HCT116 (cell line): Measurements from ENCODE around the gene BBX. TPM values are rescaled to one million over a fixed set of nuclear protein-coding genes. Genes with fewer than 3 reads are reported as not detected.

Experiments used
- CEBPB ChIP-seq: IDR thresholded peaks from 2 replicates; pipeline ENCODE4 v1.6.1; 2012; ENCODE audit warnings: low read depth
- CTCF ChIP-seq, 3 experiments: fragments of 200-600 bp in 1 of 3; sonication (generic) in 1 of 3; IDR thresholded peaks in 2 of 3; conservative IDR thresholded peaks in 1 of 3; 2 replicates each; pipeline ENCODE4 v1.5.1; 2012 to 2017; ENCODE audit warnings: low read depth in 2 of 3, low read length in 2 of 3, antibody characterized with exemption in 1 of 3, borderline replicate concordance in 1 of 3, control low read depth in 1 of 3, mild to moderate bottlenecking in 1 of 3, mixed read lengths in 1 of 3, mixed run types in 1 of 3, moderate library complexity in 1 of 3; ENCODE audit not compliant: insufficient read depth in 1 of 3
- EGR1 ChIP-seq: IDR thresholded peaks from 2 replicates; pipeline ENCODE4 v1.6.1; 2012; ENCODE audit warnings: low read depth
- ELF1 ChIP-seq: IDR thresholded peaks from 2 replicates; pipeline ENCODE4 v1.6.1; 2012; ENCODE audit warnings: low read depth, borderline replicate concordance
- EZH2 ChIP-seq: fragments of 200-600 bp; sonication (generic); IDR thresholded peaks from 2 replicates; pipeline ENCODE4 v1.6.1; 2017; ENCODE audit warnings: antibody characterized with exemption, mixed run types
- FOSL1 ChIP-seq: IDR thresholded peaks from 2 replicates; pipeline ENCODE4 v1.6.1; 2012; ENCODE audit warnings: low read depth
- JUND ChIP-seq: IDR thresholded peaks from 2 replicates; pipeline ENCODE4 v1.6.1; 2012
- MAX ChIP-seq: IDR thresholded peaks from 2 replicates; pipeline ENCODE4 v1.6.1; 2012
- POLR2A ChIP-seq: IDR thresholded peaks from 2 replicates; pipeline ENCODE4 v1.7.0; 2011; ENCODE audit warnings: borderline replicate concordance; ENCODE audit not compliant: insufficient read depth, insufficient read length; ENCODE audit errors: extremely low read depth
- POLR2AphosphoS5 ChIP-seq: IDR thresholded peaks from 2 replicates; pipeline ENCODE4 v1.6.1; 2011; ENCODE audit warnings: mild to moderate bottlenecking, low read depth, low read length, moderate library complexity
- RAD21 ChIP-seq: IDR thresholded peaks from 2 replicates; pipeline ENCODE4 v1.6.1; 2012; ENCODE audit warnings: low read depth, mild to moderate bottlenecking
- SIN3A ChIP-seq: IDR thresholded peaks from 2 replicates; pipeline ENCODE4 v1.6.1; 2012; ENCODE audit warnings: low read depth
- SP1 ChIP-seq: IDR thresholded peaks from 2 replicates; pipeline ENCODE4 v1.6.1; 2012; ENCODE audit warnings: low read depth
- ZFX ChIP-seq: fragments of 450-650 bp; IDR thresholded peaks from 2 replicates; pipeline ENCODE4 v1.6.1; 2017
- ZNF274 ChIP-seq: fragments of 200-500 bp; sonication (Bioruptor generic); IDR thresholded peaks from 2 replicates; pipeline ENCODE4 v1.6.1; 2014; ENCODE audit warnings: mild to moderate bottlenecking, low read depth, low read length, inconsistent platforms
- total RNA-seq: library from RNA; stranded (reverse); gene quantifications from one replicate; pipeline ENCODE4 v1.2.1, GENCODE V29; 2021; ENCODE audit not compliant: unreplicated experiment

BBX gene
- total RNA-seq, 1 experiment from 2014 or later = 55.6 TPM

- TF ChIP-seq JUND (no peak), SP1 (no peak), ZNF274 (no peak), POLR2AphosphoS5 (no peak), ZFX (no peak), ELF1 (no peak), EGR1 (no peak), FOSL1 (no peak), MAX (no peak), CEBPB (no peak), POLR2A (no peak), CTCF (IDR thresholded peaks at IDR 0.05 in 2 of 3, conservative IDR thresholded peaks at IDR 0.05 in 1 of 3; ENCODE audit: borderline replicate concordance in 1 of 3, insufficient read depth in 1 of 3, low read depth in 2 of 3, low read length in 2 of 3) (no peak), RAD21 (no peak), EZH2 (no peak), SIN3A (no peak)
These were observed 320.2 kb downstream of the BBX start (continued) for GRCh38 chr3:107842940-107843339.
